SK-N-SH (cell line): ENCODE data around the gene P2RY12.

Experiments
- CHD2 ChIP-seq: fragments of 150-350 bp; IDR thresholded peaks from 2 replicates; pipeline ENCODE4 v1.6.1; 2018; ENCODE audit warnings: low read length; ENCODE audit not compliant: partially characterized antibody
- CTCF ChIP-seq: fragments of 200-600 bp; sonication (generic); IDR thresholded peaks from 2 replicates; pipeline ENCODE4 v1.6.1; 2017; ENCODE audit warnings: antibody characterized with exemption, mild to moderate bottlenecking, moderate library complexity
- JUND ChIP-seq: IDR thresholded peaks from 2 replicates; pipeline ENCODE4 v1.4.0; 2012
- MXI1 ChIP-seq: IDR thresholded peaks from 2 replicates; pipeline ENCODE4 v1.6.1; 2012; ENCODE audit warnings: mild to moderate bottlenecking, low read depth, low read length, improper control_type of control experiment
- NFIC ChIP-seq: IDR thresholded peaks from 2 replicates; pipeline ENCODE4 v1.4.0; 2012; ENCODE audit warnings: borderline replicate concordance
- POLR2AphosphoS5 ChIP-seq: IDR thresholded peaks from 2 replicates; pipeline ENCODE4 v1.6.1; 2012; ENCODE audit warnings: low read depth, low read length
- USF2 ChIP-seq: fragments of 150-350 bp; IDR thresholded peaks from 2 replicates; pipeline ENCODE4 v1.6.1; 2017; ENCODE audit warnings: antibody characterized with exemption, low read length, low read depth, borderline replicate concordance

GRCh38 chr3:151371526-151371925, 13.0 kb downstream of the P2RY12 start:
- TF ChIP-seq JUND: no peak
- no peak for TF ChIP-seq CTCF
- TF ChIP-seq USF2: no peak
- no peak for TF ChIP-seq NFIC
- TF ChIP-seq CHD2: no peak
- TF ChIP-seq POLR2AphosphoS5: no peak
- no peak for TF ChIP-seq MXI1
